ENCODE results near the gene CRELD2. TPM values are rescaled to one million over a fixed set of nuclear protein-coding genes. Genes with fewer than 3 reads are reported as not detected.
A peak's percentile ranks its signal among the peaks of the same experiment; 100 is the strongest.

CRELD2 gene
- total RNA-seq, 2 experiments from 2014 or later: 58.0 to 58.1 TPM

- Mint-ChIP-seq H3K9me3 (ENCODE audit: insufficient read depth) (peaks cover 6% of the 10 kb centered on the region), H3K27me3 (ENCODE audit: low read depth) (no peaks in the 10 kb centered on the region), H3K4me1 (ENCODE audit: low read depth) (no peaks in the 10 kb centered on the region), H3K27ac (no peak overlapping the region), H3K4me3 (no peak overlapping the region), H3K36me3 (ENCODE audit: low read depth) (peaks cover 76% of the 10 kb centered on the region)
- ChIA-PET CTCF (interaction anchor here (1.5 kb wide), 1 partner anchor 11 kb away, joined by 4 read pairs; no protein-coding TSS in a partner anchor), POLR2A (no interaction called here)
- DNase-seq (no peak), ATAC-seq (no peak)
Observed at GRCh38 chr22:49892226-49892899, 26.1 kb upstream of the CRELD2 start.

GRCh38 chr22:49893025-49893424, 25.4 kb upstream of the CRELD2 start:
- no peaks in the 10 kb centered on the region for H3K27me3 Mint-ChIP-seq (ENCODE audit: low read depth)
- peaks cover 6% of the 10 kb centered on the region for H3K9me3 Mint-ChIP-seq (ENCODE audit: insufficient read depth)
- ChIA-PET CTCF (no interaction called here), POLR2A (no interaction called here)
- no peak for DNase-seq
- H3K36me3 Mint-ChIP-seq (ENCODE audit: low read depth): peaks cover 69% of the 10 kb centered on the region
- ATAC-seq: no peak
- no peak overlapping the region for H3K4me3 Mint-ChIP-seq
- H3K4me1 Mint-ChIP-seq (ENCODE audit: low read depth): no peaks in the 10 kb centered on the region
- H3K27ac Mint-ChIP-seq: no peak overlapping the region

GRCh38 chr22:49894322-49895054, 23.9 kb upstream of the CRELD2 start:
- CTCF ChIA-PET: interaction anchor here (1.2 kb wide), 1 partner anchor 14 kb away, joined by 3 read pairs; no protein-coding TSS in a partner anchor
- POLR2A ChIA-PET: no interaction called here
- Mint-ChIP-seq H3K36me3 (ENCODE audit: low read depth) (peaks cover 64% of the 10 kb centered on the region), H3K27ac (peak overlapping the region; percentile 31), H3K9me3 (ENCODE audit: insufficient read depth) (peaks cover 3% of the 10 kb centered on the region), H3K27me3 (ENCODE audit: low read depth) (no peaks in the 10 kb centered on the region), H3K4me1 (ENCODE audit: low read depth) (peaks cover 2% of the 10 kb centered on the region), H3K4me3 (no peak overlapping the region)
- DNase-seq: no peak
- no peak for ATAC-seq

DNA sequence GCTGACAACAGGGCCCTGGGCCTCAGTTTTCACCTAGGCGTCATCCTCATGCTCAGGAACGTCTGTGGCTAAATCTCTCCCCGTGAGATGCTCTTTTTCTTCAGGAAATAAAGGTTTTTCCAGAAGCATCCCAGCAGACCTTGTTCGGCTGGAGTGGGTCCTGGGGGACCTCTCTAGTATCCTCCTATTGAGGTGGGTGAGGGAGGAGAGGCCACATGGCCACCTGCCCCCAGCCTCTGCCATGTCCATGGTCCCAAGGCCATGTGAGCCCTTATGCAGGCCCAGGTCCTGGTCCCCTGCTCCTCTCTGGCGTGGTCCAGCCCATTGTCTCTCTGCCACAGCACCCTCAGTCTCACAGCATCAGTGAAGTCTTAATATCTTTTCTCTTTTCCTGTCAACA, 22.2 kb upstream of the CRELD2 start:
- POLR2A ChIA-PET: no interaction called here
- Mint-ChIP-seq H3K27me3 (ENCODE audit: low read depth) (no peaks in the 10 kb centered on the region), H3K36me3 (ENCODE audit: low read depth) (peaks cover 60% of the 10 kb centered on the region), H3K4me3 (no peak overlapping the region), H3K9me3 (ENCODE audit: insufficient read depth) (no peaks in the 10 kb centered on the region), H3K4me1 (ENCODE audit: low read depth) (peaks cover 5% of the 10 kb centered on the region), H3K27ac (no peak overlapping the region)
- CTCF ChIA-PET: interaction anchor here (0.9 kb wide), 1 partner anchor 84 kb away, joined by 3 read pairs; no protein-coding TSS in a partner anchor
- DNase-seq (no peak), ATAC-seq (no peak)

DNA sequence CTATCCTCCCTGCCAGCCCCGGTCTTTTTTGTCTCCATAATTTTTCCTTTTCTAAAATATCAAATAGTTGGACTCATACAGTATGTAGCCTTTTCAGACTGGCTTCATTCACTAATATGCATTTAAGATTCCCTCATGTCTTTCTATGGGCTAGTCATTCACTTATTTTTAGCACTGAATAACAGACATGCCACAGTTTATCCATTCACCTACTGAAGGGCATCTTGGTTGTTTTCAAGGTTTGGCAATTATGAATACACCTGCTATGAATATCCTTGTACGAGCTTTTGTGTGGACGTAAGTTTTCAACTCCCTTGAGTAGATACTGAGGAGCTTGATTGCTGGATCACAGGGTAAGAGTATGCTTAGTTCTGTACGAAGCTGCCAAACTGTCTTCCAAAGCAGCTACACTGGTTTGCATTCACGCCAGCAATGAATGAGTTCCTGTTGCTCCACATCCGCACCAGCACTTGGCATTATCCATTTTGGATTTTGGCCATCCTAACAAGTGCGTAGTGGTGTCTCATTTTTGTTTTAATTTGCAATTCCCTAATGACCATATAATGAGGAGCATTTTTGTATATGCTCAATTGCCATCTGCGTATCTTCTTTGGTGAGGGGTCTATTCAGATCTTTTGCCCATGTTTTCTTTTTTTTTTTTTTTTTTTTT, 21.3 kb upstream of the CRELD2 start:
- Mint-ChIP-seq H3K4me3 (no peak overlapping the region), H3K4me1 (ENCODE audit: low read depth) (peaks cover 5% of the 10 kb centered on the region), H3K27ac (no peak overlapping the region), H3K27me3 (ENCODE audit: low read depth) (no peaks in the 10 kb centered on the region), H3K9me3 (ENCODE audit: insufficient read depth) (no peaks in the 10 kb centered on the region), H3K36me3 (ENCODE audit: low read depth) (peaks cover 63% of the 10 kb centered on the region)
- DNase-seq (no peak), ATAC-seq (no peak)
- CTCF ChIA-PET: interaction anchor here (0.9 kb wide), 1 partner anchor 85 kb away, joined by 3 read pairs; no protein-coding TSS in a partner anchor
- POLR2A ChIA-PET: no interaction called here

- no peak overlapping the region for H3K27ac Mint-ChIP-seq
- H3K36me3 Mint-ChIP-seq (ENCODE audit: low read depth): peaks cover 62% of the 10 kb centered on the region
- no peak for ATAC-seq
- H3K4me1 Mint-ChIP-seq (ENCODE audit: low read depth): peaks cover 5% of the 10 kb centered on the region
- ChIA-PET POLR2A (no interaction called here), CTCF (no interaction called here)
- H3K4me3 Mint-ChIP-seq: no peak overlapping the region
- DNase-seq: no peak
- H3K27me3 Mint-ChIP-seq (ENCODE audit: low read depth): no peaks in the 10 kb centered on the region
- no peaks in the 10 kb centered on the region for H3K9me3 Mint-ChIP-seq (ENCODE audit: insufficient read depth)
Observed at GRCh38 chr22:49899530-49899929, 18.9 kb upstream of the CRELD2 start.

- H3K27ac Mint-ChIP-seq: no peak overlapping the region
- DNase-seq: no peak
- H3K4me3 Mint-ChIP-seq: no peak overlapping the region
- no peaks in the 10 kb centered on the region for H3K9me3 Mint-ChIP-seq (ENCODE audit: insufficient read depth)
- ChIA-PET CTCF (no interaction called here), POLR2A (no interaction called here)
- H3K4me1 Mint-ChIP-seq (ENCODE audit: low read depth): peaks cover 5% of the 10 kb centered on the region
- no peaks in the 10 kb centered on the region for H3K27me3 Mint-ChIP-seq (ENCODE audit: low read depth)
- no peak for ATAC-seq
- peaks cover 64% of the 10 kb centered on the region for H3K36me3 Mint-ChIP-seq (ENCODE audit: low read depth)
Observed at GRCh38 chr22:49900441-49901230, 17.8 kb upstream of the CRELD2 start.

GRCh38 chr22:49901457-49901856, 17.0 kb upstream of the CRELD2 start:
- ATAC-seq: no peak
- CTCF ChIA-PET: no interaction called here
- POLR2A ChIA-PET: no interaction called here
- Mint-ChIP-seq H3K27me3 (ENCODE audit: low read depth) (no peaks in the 10 kb centered on the region), H3K4me3 (no peak overlapping the region), H3K4me1 (ENCODE audit: low read depth) (peaks cover 5% of the 10 kb centered on the region), H3K9me3 (ENCODE audit: insufficient read depth) (no peaks in the 10 kb centered on the region), H3K36me3 (ENCODE audit: low read depth) (peaks cover 58% of the 10 kb centered on the region), H3K27ac (no peak overlapping the region)
- no peak for DNase-seq

- no peaks in the 10 kb centered on the region for H3K27me3 Mint-ChIP-seq (ENCODE audit: low read depth)
- POLR2A ChIA-PET: no interaction called here
- no peak overlapping the region for H3K4me3 Mint-ChIP-seq
- ATAC-seq (no peak), DNase-seq (no peak)
- H3K36me3 Mint-ChIP-seq (ENCODE audit: low read depth): peaks cover 68% of the 10 kb centered on the region
- CTCF ChIA-PET: no interaction called here
- no peaks in the 10 kb centered on the region for H3K9me3 Mint-ChIP-seq (ENCODE audit: insufficient read depth)
- H3K4me1 Mint-ChIP-seq (ENCODE audit: low read depth): peaks cover 5% of the 10 kb centered on the region
- H3K27ac Mint-ChIP-seq: no peak overlapping the region
Observed at GRCh38 chr22:49903322-49904039, 15.0 kb upstream of the CRELD2 start.

DNA sequence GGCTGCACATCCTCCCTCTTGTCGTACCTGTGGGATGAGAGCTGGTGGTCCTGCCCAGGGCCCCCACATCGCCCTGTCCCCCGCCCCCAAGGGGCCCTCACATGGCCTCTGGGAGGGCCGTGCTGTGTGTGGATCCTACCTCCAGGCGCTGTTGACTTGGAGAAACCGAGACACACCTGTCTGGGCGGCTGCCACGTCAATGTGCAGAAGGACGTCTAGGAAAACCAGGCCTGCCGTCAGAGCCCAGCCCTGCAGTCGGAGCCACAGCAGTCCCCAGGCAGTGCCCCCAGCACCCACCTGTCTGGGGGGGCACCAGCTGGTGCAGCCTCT, 14.4 kb upstream of the CRELD2 start:
- Mint-ChIP-seq H3K27ac (no peak overlapping the region), H3K4me1 (ENCODE audit: low read depth) (peaks cover 5% of the 10 kb centered on the region), H3K36me3 (ENCODE audit: low read depth) (peaks cover 67% of the 10 kb centered on the region), H3K27me3 (ENCODE audit: low read depth) (no peaks in the 10 kb centered on the region), H3K9me3 (ENCODE audit: insufficient read depth) (no peaks in the 10 kb centered on the region), H3K4me3 (no peak overlapping the region)
- CTCF ChIA-PET: no interaction called here
- POLR2A ChIA-PET: no interaction called here
- no peak for ATAC-seq
- no peak for DNase-seq

GRCh38 chr22:49905465-49905864, 13.0 kb upstream of the CRELD2 start:
- ChIA-PET CTCF (interaction anchor here (1.4 to 1.6 kb wide), 2 partner anchors 19 to 125 kb away, joined by 3 read pairs; no protein-coding TSS in a partner anchor), POLR2A (no interaction called here)
- Mint-ChIP-seq H3K27ac (no peak overlapping the region), H3K4me1 (ENCODE audit: low read depth) (no peaks in the 10 kb centered on the region), H3K27me3 (ENCODE audit: low read depth) (no peaks in the 10 kb centered on the region), H3K9me3 (ENCODE audit: insufficient read depth) (no peaks in the 10 kb centered on the region), H3K4me3 (no peak overlapping the region), H3K36me3 (ENCODE audit: low read depth) (peaks cover 64% of the 10 kb centered on the region)
- no peak for ATAC-seq
- DNase-seq: no peak

All from activated CD8-positive, alpha-beta T cell treated with anti-CD3 and anti-CD28 coated beads, Interleukin-2, amount 10 ng/mL, durations not matched to agents 7 days and 5 days (primary cell).